ENCODE data around the gene CATSPERE. TPM values are rescaled to one million over a fixed set of nuclear protein-coding genes. Genes with fewer than 3 reads are reported as not detected.

Gene CATSPERE
- total RNA-seq, 1 donor from 2014 or later: 1.8 TPM

GRCh38 chr1:244448279-244449036, 12.6 kb upstream of the CATSPERE start:
- Mint-ChIP-seq H3K9me3 (ENCODE audit: low read depth) (peaks cover 3% of the 10 kb centered on the region), H3K4me3 (ENCODE audit: low read depth) (no peak overlapping the region), H3K4me1 (ENCODE audit: low read depth) (peaks cover 37% of the 10 kb centered on the region), H3K27me3 (no peaks in the 10 kb centered on the region), H3K27ac (no peak overlapping the region), H3K36me3 (ENCODE audit: insufficient read depth) (peaks cover 4% of the 10 kb centered on the region)
- DNase-seq (ENCODE audit: low spot score, unreplicated experiment): no peak
- TF ChIP-seq CTCF (IDR thresholded peaks at IDR 0.05; ENCODE audit: unreplicated experiment): no peak

- Mint-ChIP-seq H3K27me3 (no peaks in the 10 kb centered on the region), H3K9me3 (ENCODE audit: low read depth) (peaks cover 9% of the 10 kb centered on the region), H3K4me3 (ENCODE audit: low read depth) (peak overlapping the region; percentile 91), H3K27ac (no peak overlapping the region), H3K4me1 (ENCODE audit: low read depth) (peaks cover 47% of the 10 kb centered on the region), H3K36me3 (ENCODE audit: insufficient read depth) (peaks cover 6% of the 10 kb centered on the region)
- no peak for TF ChIP-seq CTCF (IDR thresholded peaks at IDR 0.05; ENCODE audit: unreplicated experiment)
- DNase-seq (ENCODE audit: low spot score, unreplicated experiment): no peak
Observed at GRCh38 chr1:244449936-244450508, 11.1 kb upstream of the CATSPERE start.

GRCh38 chr1:244450597-244451538, 10.2 kb upstream of the CATSPERE start:
- Mint-ChIP-seq H3K4me1 (ENCODE audit: low read depth) (peaks cover 50% of the 10 kb centered on the region), H3K36me3 (ENCODE audit: insufficient read depth) (peaks cover 6% of the 10 kb centered on the region), H3K27me3 (no peaks in the 10 kb centered on the region), H3K4me3 (ENCODE audit: low read depth) (peak overlapping the region; percentile 91), H3K9me3 (ENCODE audit: low read depth) (peaks cover 9% of the 10 kb centered on the region), H3K27ac (peak overlapping the region; percentile 93)
- TF ChIP-seq CTCF (IDR thresholded peaks at IDR 0.05; ENCODE audit: unreplicated experiment): no peak
- peak; percentile 31 for DNase-seq (ENCODE audit: low spot score, unreplicated experiment)

- TF ChIP-seq CTCF (IDR thresholded peaks at IDR 0.05; ENCODE audit: unreplicated experiment): no peak
- Mint-ChIP-seq H3K27ac (peak within 1 kb of the TSS; percentile 93), H3K36me3 (ENCODE audit: insufficient read depth) (peaks cover 6% of the 10 kb centered on the region), H3K4me1 (ENCODE audit: low read depth) (peaks cover 49% of the 10 kb centered on the region), H3K27me3 (no peaks in the 10 kb centered on the region), H3K9me3 (ENCODE audit: low read depth) (peaks cover 9% of the 10 kb centered on the region), H3K4me3 (ENCODE audit: low read depth) (peak within 1 kb of the TSS; percentile 91)
- DNase-seq (ENCODE audit: low spot score, unreplicated experiment): no peak
Observed at GRCh38 chr1:244451539-244451950, 9.5 kb upstream of the CATSPERE start, which contains the start of gene ADSS2. Gene ADSS2, minus strand, starts transcription at chr1:244451909. Its CDS starts 92 bp downstream, at chr1:244451817.

Measured in progenitor cell of endocrine pancreas (in vitro differentiated cells).